Measurements from ENCODE around the gene BAIAP2L2.

DNA sequence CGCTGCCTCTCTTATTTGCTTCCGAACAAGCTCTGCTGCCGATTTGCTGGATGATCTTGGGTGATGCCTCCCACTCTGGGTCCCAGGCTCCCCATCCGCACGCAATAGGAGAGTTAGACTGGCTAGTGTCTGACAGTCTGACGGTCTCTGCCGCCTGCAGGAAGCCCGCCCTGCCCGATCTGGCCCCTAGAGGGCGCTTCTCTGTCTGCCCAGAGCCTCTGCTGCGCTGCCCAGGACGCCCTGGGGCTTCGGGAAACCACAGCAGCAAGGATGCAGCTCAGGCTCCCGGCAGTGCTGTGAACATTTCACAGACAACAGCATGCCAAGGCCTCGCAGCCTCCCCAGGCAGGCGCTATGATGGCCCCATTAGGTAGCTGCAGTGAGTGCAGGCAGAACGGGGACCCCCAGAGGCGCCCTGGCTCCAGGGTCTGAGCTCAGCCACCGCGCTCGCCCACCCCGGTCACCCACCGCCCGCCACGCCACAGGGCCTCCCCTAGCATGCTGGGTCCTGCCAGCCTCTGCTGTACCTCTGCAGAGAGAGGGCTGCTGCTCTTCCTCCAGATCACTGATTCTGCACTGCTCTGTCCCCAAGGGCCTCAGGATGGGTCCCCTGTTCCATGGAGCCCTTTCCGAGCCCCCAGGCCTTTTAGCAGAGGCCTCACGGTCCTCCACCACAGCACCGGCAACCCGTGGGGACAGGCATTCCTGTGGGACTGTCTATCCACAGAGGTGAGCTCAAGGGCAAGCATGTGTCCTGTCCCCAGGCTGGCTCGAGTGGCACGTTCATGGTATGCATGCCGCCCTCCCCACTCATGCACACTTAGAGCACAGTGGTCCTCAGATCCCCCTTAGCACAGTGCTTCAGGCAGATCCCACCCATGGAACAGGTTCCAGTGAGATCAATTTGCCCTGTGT lies 4.3 kb upstream of the BAIAP2L2 start:
- no peak for TF ChIP-seq POLR2A (IDR thresholded peaks at IDR 0.05; ENCODE audit: low read length)
- no peak for TF ChIP-seq GATA1 (IDR thresholded peaks at IDR 0.05; ENCODE audit: low read depth, low read length)
